ENCODE measurements around the gene NFIA.

- TF ChIP-seq CTCF (IDR thresholded peaks at IDR 0.05) (no peak), POLR2A (IDR thresholded peaks at IDR 0.05) (no peak)
These were observed 255.1 kb downstream of the NFIA start for GRCh38 chr1:61337441-61337951.

All from Peyer's patch (tissue), 4 donors.